Activated T-cell treated with anti-CD3 and anti-CD28 coated beads, Interleukin-2, amount 50 U/mL, for 1 hour (primary cell): ENCODE results near the gene PARD6B.

ENCODE experiments used
- DNase-seq: peaks from one replicate; pipeline ENCODE4 v3.0.0-alpha.2; 2020

The PARD6B gene

GRCh38 chr20:50724112-50724725, 7.2 kb upstream of the PARD6B start:
- no peak for DNase-seq

DNA sequence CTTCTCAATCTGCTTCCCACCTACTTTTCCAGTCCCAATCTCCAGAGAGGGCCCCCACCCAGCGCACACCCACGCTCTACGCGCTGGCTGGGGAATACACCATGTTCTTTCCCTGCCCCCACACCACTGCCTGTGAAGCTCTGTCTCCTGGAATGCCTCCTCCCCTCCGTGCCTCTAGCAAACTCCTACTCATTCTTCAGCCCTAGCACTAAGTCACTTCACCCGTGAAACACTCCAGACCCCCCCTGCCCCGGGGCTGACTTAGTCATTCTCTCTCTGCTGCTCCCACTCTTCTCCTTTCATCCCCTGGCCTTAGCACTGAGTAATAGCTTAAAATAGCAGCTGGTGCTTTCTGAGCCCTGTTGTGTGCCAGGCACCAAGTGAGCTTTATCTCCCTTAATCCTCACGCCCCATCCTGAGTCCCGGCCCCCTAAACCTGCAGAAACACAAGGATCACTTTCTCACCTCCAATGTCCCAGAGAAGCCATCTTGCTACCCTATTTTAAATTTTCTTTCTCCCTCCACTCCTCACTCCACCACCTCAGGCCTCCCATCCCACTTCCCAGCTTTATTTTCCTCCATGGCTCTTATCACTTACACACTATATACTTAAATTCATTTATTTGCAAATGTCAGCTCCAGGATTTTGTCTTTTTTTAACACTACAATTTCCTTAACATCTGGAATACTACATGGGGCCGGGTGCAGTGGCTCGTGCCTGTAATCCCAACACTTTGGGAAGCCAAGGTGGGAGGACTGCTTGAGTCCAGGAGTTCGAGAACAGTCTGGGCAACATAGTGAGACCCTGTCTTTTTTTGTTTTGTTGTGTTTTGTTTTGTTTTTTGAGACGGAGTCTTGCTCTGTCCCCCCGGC, 6.3 kb upstream of the PARD6B start:
- no peak for DNase-seq

- DNase-seq = no peak
Observed at GRCh38 chr20:50725724-50726005, 5.7 kb upstream of the PARD6B start.

DNA sequence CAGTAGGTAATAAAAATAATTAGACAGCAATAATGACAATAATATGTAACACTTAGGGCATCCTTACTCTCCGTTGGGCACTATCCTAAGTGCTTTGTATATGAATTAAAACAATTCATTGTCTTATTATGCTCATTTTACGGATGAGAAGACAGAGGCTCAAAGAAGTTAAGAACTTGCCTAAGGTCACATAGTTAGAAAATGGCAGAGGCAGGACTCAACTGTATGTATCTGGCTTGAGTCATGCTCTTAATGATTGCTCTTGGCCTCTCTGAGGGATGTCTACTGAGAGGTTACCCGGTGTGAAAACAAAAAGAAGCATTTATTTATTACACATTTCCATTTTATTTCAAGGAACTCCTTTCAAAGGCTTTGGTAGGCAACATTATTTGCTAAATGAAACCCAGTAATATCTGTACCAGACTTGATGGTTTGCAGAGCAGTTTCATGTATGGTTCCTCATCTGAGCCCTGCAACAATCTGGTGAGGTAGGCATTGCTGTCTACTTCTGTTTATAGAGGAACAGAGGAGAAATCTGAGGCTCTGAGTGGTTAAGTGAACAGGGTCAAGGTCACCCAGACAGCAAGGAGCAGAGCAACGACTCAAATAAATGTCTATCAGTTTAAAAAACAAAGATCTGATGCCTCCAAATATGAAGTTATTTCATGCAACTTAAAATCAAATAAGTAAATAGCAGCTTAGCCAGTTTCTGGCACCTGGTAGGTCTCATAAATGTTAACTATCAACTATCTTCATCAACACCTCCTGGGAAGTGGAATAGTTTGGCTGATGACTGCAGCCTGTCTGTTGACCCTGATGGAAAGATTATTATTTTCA, 4.2 kb upstream of the PARD6B start:
- no peak for DNase-seq

GRCh38 chr20:50727792-50728485, 3.4 kb upstream of the PARD6B start:
- DNase-seq = no peak

DNA sequence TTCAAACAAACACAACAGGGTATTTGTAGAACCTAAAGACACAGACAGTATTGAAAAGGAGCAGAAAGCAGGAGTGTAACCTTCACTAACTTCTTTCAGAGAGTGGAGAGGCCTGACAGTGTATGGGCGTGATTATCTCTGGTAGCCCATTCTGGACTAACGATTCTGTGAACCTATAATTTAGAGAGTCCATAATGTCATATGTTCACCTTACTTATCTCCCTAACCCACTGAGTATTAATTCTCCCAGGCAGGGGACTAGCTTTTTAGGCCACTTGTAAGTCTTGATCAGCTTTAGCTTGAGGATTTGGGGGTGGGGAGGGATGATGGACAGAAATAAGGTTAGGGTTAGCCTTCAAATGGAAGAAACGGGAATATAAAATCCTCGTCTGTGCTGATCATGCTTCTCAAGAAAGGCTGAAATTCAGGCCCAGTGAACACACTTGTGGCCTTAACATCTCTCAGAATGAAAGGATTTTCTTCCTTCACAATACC, 2.8 kb upstream of the PARD6B start:
- no peak for DNase-seq

DNA sequence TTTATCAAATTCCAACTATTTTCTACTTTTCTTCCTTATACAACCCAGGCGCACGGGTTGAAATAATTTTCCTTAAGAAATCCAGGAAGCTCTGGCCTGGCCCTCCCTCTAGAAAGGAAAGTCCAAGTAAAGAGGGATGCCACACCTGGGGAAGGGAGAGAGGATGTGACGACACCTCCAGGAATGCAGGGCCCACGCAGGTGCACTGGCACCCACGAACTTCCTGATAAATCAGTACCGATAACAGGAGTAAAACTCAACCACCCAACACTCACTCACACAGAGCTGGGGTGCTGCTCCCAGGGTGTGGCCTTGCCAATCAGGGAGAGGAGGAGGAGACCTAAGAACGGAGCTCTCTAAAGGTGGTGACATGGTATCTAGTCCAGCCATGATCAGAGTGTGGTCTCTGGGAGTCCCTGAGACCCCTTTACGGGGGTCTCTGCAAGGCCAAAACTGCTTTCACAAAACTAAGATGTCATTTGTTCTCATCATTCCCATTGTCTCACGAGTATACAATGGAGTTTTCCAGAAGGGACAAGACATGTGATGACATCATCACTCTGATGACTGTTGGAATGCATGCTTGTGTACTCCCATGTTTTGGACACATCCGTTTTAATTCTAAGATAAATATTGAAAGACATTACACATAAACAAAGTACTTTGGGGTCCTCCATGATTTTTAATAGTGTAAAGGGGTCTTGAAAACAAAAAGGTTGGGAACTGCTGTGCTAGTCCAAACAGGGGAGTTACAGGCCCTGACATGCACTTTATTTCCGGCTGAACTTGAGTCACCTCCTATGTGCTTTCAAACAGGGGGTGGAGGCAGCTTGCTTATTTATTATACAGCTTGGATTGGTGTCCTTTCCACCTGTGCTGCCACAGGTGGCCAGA, 2.2 kb upstream of the PARD6B start:
- DNase-seq = no peak

DNA sequence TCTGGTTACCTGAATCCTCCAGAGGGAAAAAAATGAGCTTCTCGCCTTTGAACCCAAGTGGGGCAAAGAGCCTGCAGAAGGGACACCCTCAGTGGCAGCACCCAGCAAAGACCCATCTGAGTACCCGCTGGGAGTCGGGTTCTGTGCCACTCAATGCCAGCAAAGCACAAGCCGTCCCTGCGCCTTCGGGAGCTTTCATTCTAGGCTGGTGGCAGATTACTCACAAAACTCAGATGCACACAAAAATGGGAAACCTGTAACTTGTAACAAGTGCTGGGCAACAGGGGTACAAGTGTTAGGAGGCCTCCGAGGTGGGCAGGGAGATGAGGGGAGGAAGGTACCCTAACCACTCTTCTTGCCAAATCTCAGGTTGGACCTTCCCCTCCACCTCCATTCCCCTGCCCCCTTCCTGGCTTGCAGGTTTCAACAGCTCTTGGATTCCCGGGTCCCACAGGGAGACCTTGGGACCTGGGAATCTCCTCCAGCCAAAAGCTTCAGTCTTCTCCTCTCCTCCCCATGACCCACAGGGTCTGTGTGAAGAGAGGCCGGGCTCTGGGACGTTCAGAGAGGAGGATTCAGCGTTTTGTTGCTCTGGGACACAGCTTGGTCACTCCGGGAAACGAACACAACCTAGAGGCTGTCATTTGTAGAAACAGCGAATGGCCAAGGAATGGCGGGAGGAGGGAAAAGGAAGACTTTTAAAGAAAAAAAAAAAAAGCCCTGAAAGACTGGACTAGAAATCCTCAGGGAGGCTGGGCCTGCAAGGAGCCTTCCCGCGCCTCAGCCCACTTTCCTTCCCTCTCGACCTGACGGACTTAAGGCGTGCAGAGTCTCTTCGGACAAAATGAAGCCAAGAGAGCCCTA, 1.2 kb upstream of the PARD6B start:
- DNase-seq = peak; percentile 20

DNA sequence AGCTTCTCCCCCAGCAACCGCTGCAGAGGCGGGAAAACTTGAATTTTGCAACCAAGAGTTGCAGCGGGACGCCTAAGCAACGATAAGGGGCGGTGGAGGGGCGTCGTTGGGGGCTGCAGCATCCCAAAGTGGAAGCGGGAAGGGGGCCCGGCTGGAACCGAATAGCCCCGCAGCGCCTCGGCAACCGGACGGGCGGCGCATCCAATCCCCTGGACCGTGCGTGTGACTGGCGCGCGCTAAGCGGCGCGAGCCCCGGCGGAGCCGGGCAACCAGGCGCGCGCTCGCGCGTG, 670 bp upstream of the PARD6B start:
- no peak for DNase-seq

DNA sequence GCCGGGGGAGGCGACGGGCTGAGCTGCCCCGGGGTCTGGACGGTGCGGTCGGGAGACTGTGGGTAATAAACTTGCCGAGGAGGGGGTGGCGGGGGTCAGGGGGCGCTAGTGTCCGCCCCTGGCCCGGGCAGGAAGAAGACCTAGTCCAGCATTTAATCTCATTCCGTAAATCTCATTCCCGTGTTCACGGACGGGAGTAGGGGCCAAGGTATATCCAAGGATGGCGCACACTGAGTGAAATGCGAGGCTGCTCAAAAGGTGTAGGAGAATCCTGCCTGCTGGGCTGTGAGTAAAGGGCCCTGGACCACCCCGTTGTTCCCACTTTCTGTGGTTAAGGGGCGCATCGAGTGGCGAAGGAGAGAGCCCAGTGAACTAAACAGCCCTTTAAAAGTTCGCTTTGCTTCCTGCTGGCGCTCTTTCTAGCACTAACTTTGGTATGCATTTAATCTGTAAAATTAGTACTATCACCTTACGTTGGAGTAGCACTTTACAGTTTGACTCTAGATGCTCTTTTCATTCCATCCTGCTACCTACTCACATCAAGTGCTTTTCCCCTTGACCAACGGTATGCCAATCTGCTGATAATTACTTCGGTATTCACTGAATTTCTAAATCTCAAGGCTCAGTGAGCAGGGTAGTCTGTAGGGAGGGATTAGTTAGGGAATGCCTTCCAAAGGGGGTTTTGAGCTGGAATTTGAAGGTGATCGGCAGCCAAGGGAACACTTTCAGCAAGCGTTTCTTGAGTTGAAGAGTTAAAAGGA, 730 bp downstream of the PARD6B start:
- DNase-seq = peak; percentile 28

- no peak for DNase-seq
Observed at GRCh38 chr20:50733644-50734349, 2.4 kb downstream of the PARD6B start.

GRCh38 chr20:50734730-50735679, 3.6 kb downstream of the PARD6B start:
- DNase-seq = no peak

GRCh38 chr20:50735813-50736212, 4.4 kb downstream of the PARD6B start:
- DNase-seq = no peak

GRCh38 chr20:50737352-50737751, 6.0 kb downstream of the PARD6B start:
- DNase-seq = no peak

GRCh38 chr20:50743087-50743486, 11.7 kb downstream of the PARD6B start:
- DNase-seq = no peak

GRCh38 chr20:50744143-50744792, 12.9 kb downstream of the PARD6B start:
- DNase-seq = no peak

DNA sequence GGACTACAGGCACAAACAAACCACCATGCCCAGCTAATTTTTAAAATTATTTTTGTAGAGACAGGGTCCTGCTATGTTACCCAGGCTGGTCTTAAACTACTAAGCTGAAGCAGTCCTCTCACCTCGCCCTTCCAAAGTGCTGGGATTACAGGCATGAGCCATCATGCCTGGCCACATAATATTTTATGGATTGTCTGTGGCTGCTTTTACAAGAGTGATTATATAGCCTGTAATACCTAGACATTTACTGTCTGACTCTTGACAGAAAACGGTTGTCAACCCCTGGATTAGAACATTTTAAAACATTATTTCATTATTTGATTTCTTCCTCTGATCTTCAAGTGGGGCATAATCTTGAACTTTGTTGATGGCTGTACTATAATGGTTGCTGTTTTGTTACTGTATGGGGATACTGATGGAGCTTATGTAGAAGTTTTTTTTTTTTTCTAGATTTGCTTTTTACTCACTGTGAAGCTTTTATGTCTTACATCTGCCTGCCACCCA, 14.3 kb downstream of the PARD6B start:
- no peak for DNase-seq
